Fibroblast of lung (primary cell): ENCODE data around the gene DQX1. TPM values are rescaled to one million over a fixed set of nuclear protein-coding genes. Genes with fewer than 3 reads are reported as not detected.

Experiments used
- DNase-seq, 2 donors: peaks; one replicate each; pipeline versions ENCODE4 v3.0.0 to v3.0.0-alpha.2; 2010; ENCODE audit warnings: low read depth in 2 of 2
- H2AFZ ChIP-seq: 2 replicates; pipeline ENCODE4 v1.5.1; 2012; ENCODE audit warnings: low read length, control low read depth, inconsistent platforms
- H3K27ac ChIP-seq: 2 replicates; pipeline ENCODE4 v1.5.1; 2011; ENCODE audit warnings: low read length, control low read depth; ENCODE audit not compliant: insufficient read depth
- H3K27me3 ChIP-seq: 2 replicates; pipeline ENCODE4 v1.5.1; 2011; ENCODE audit warnings: mild to moderate bottlenecking, low read length; ENCODE audit not compliant: control insufficient read depth, insufficient read depth
- H3K36me3 ChIP-seq: 2 replicates; pipeline ENCODE4 v1.5.1; 2011; ENCODE audit warnings: low read length; ENCODE audit not compliant: control insufficient read depth, insufficient read depth
- H3K4me1 ChIP-seq: 2 replicates; pipeline ENCODE4 v1.5.1; 2011; ENCODE audit warnings: low read length; ENCODE audit not compliant: control insufficient read depth, insufficient read depth; ENCODE audit errors: extremely low read depth
- H3K4me2 ChIP-seq: 2 replicates; pipeline ENCODE4 v1.5.1; 2011; ENCODE audit warnings: low read length, control low read depth; ENCODE audit not compliant: insufficient read depth; ENCODE audit errors: extremely low read depth
- H3K4me3 ChIP-seq, 4 experiments: fragments of 200-600 bp in 1 of 4; sonication (generic) in 1 of 4; replicated peaks in 1 of 4; 2 replicates each; pipeline ENCODE4 v1.5.1; 2011 to 2016; ENCODE audit warnings: low read length in 4 of 4, low read depth in 3 of 4, mild to moderate bottlenecking in 3 of 4, control low read depth in 2 of 4, inconsistent platforms in 1 of 4, mixed read lengths in 1 of 4; ENCODE audit not compliant: insufficient read depth in 1 of 4; ENCODE audit errors: control extremely low read depth in 1 of 4
- H3K79me2 ChIP-seq: 2 replicates; pipeline ENCODE4 v1.5.1; 2012; ENCODE audit warnings: mild to moderate bottlenecking, low read length, inconsistent platforms; ENCODE audit not compliant: control insufficient read depth, insufficient read depth
- H3K9ac ChIP-seq: 2 replicates; pipeline ENCODE4 v1.5.1; 2011; ENCODE audit warnings: mild to moderate bottlenecking, low read length, control low read depth; ENCODE audit not compliant: insufficient read depth
- H3K9me3 ChIP-seq: 2 replicates; pipeline ENCODE4 v1.5.1; 2012; ENCODE audit warnings: low read depth, low read length; ENCODE audit not compliant: control insufficient read depth, insufficient read depth
- H4K20me1 ChIP-seq: 2 replicates; pipeline ENCODE4 v1.5.1; 2011; ENCODE audit warnings: low read length; ENCODE audit not compliant: control insufficient read depth, insufficient read depth; ENCODE audit errors: extremely low read depth
- EZH2 ChIP-seq: IDR thresholded peaks from 2 replicates; pipeline ENCODE4 v1.5.1; 2012; ENCODE audit warnings: low read length, control low read depth, mild to moderate bottlenecking; ENCODE audit errors: missing control alignments
- polyA plus RNA-seq, 2 donors: library from polyadenylated mRNA; depleted of rRNA in 1 of 2; stranded (reverse) in 1 of 2; unstranded in 1 of 2; fragments of >200 nt; gene quantifications; 2 replicates each; pipeline ENCODE4 v1.2.1, GENCODE V29; 2011 to 2012; ENCODE audit warnings: missing spikeins in 1 of 2
- total RNA-seq: library from RNA; depleted of rRNA; stranded (reverse); fragments of >200 nt; gene quantifications from 2 replicates; pipeline ENCODE4 v1.2.1, GENCODE V29; 2014
- TF ChIP-seq, protein P1 (sequence below), 2 donors: IDR thresholded peaks in 1 of 2; conservative IDR thresholded peaks in 1 of 2; 1 replicate in 1 of 2; 2 replicates in 1 of 2; pipeline ENCODE4 v1.5.1; 2011 to 2012; ENCODE audit warnings: low read length in 2 of 2, control low read depth in 1 of 2, inconsistent platforms in 1 of 2, low read depth in 1 of 2, mild to moderate bottlenecking in 1 of 2

DQX1 gene
- total and polyA plus RNA-seq, 2 donors (not counting 1 experiment from before 2014, with no cell fraction given): not detected

DNA sequence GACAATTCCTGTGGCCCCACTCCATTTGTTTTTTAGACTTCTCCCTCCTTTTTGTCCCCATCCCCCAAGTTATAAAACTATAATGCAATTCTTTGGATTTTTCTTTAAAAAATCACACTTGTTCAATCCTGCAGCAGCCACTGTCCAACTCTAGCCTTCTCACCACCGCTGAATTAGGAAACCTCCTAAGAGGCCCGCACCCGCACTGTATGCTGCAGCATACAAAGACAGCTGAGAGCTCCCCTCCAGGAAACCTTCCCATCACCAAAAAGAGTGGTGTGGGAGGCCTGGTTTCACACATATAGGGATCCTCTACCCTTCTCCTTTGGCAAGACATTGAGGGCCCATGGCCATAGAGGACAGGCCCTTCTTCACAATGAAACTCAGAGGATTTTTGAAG lies 21.4 kb downstream of the DQX1 start:
- no peak overlapping the region for H3K4me2 ChIP-seq

DNA sequence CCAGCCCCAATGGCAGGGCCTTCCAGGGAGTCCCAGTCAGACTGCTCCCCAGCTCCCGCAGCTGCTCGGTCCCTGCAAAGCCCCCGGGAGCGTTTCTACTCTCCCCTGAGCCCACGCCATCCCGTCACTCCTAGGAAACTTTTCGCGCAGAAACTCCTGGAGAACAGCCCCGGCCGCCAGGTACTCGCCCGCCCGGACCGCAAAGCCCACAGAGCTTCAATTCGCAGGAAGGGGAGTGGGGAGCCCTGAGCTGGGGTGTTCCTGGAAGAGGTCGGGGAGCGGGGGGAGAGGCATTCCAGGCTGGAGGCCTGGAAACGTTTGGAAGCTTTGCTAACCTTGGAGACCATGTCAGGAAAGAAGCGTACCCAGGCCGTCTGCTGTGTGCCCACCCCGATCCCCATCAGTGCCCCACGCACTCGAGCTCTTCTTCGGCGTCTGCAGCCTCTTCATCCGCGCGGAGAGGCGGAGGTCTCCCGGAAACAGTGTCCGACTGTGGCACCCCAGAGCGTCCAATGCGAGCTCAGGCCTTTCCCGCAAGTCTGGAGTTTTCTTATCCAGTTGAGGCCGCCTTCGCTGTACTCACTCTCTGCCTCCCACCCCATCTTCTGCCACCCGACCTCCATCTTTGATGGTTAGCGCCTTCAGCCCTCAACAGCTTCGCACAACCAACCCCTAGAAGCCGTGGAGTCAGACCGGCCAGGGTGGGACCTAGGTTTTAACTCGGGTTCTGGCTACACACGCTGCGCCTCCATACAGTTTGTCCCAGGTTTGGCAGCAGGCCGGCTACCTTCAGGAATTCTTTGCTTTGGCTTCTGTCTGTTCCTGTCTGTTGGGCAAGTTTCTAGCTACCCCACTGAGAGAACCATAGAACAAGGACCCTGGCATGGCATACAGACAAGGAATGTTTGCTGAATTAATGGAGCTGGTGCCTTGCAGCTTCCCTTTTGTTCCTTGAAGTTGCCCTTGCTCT lies 22.2 kb downstream of the DQX1 start:
- Histone ChIP-seq H3K4me2 (peak overlapping the region; percentile 90), H3K4me1 (peaks cover 13% of the 10 kb centered on the region), H3K36me3 (peaks cover 4% of the 10 kb centered on the region), H3K79me2 (peaks cover 15% of the 10 kb centered on the region), H3K9me3 (no peaks in the 10 kb centered on the region), H4K20me1 (no peaks in the 10 kb centered on the region), H2AFZ (peak overlapping the region; percentile 28), H3K9ac (peak overlapping the region; percentile 48), H3K4me3 (peak overlapping the region; percentile 9 to 69 (median 48)), H3K27ac (peak overlapping the region; percentile 75), H3K27me3 (no peaks in the 10 kb centered on the region)
- TF ChIP-seq, protein P1, sequence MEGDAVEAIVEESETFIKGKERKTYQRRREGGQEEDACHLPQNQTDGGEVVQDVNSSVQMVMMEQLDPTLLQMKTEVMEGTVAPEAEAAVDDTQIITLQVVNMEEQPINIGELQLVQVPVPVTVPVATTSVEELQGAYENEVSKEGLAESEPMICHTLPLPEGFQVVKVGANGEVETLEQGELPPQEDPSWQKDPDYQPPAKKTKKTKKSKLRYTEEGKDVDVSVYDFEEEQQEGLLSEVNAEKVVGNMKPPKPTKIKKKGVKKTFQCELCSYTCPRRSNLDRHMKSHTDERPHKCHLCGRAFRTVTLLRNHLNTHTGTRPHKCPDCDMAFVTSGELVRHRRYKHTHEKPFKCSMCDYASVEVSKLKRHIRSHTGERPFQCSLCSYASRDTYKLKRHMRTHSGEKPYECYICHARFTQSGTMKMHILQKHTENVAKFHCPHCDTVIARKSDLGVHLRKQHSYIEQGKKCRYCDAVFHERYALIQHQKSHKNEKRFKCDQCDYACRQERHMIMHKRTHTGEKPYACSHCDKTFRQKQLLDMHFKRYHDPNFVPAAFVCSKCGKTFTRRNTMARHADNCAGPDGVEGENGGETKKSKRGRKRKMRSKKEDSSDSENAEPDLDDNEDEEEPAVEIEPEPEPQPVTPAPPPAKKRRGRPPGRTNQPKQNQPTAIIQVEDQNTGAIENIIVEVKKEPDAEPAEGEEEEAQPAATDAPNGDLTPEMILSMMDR (conservative IDR thresholded peaks at IDR 0.05 in 1 of 2, IDR thresholded peaks at IDR 0.05 in 1 of 2; ENCODE audit: low read depth in 1 of 2, low read length in 2 of 2): no peak
- no peak for TF ChIP-seq EZH2
- no peak for DNase-seq

More for the DNA sequence above, 21.4 kb downstream of the DQX1 start:
- H4K20me1 ChIP-seq: no peaks in the 10 kb centered on the region
- H2AFZ ChIP-seq: no peak overlapping the region
- TF ChIP-seq, protein P1 (conservative IDR thresholded peaks at IDR 0.05 in 1 of 2, IDR thresholded peaks at IDR 0.05 in 1 of 2; ENCODE audit: low read depth in 1 of 2, low read length in 2 of 2): no peak
- no peak for TF ChIP-seq EZH2
- H3K27ac ChIP-seq: no peak overlapping the region
- H3K27me3 ChIP-seq: no peaks in the 10 kb centered on the region
- peaks cover 15% of the 10 kb centered on the region for H3K79me2 ChIP-seq
- H3K36me3 ChIP-seq: peaks cover 4% of the 10 kb centered on the region
- H3K4me1 ChIP-seq: peaks cover 10% of the 10 kb centered on the region
- H3K9me3 ChIP-seq: no peaks in the 10 kb centered on the region
- peak overlapping the region in 1 of 4 experiments; percentile 45 for H3K4me3 ChIP-seq
- DNase-seq: no peak
- no peak overlapping the region for H3K9ac ChIP-seq

DNA sequence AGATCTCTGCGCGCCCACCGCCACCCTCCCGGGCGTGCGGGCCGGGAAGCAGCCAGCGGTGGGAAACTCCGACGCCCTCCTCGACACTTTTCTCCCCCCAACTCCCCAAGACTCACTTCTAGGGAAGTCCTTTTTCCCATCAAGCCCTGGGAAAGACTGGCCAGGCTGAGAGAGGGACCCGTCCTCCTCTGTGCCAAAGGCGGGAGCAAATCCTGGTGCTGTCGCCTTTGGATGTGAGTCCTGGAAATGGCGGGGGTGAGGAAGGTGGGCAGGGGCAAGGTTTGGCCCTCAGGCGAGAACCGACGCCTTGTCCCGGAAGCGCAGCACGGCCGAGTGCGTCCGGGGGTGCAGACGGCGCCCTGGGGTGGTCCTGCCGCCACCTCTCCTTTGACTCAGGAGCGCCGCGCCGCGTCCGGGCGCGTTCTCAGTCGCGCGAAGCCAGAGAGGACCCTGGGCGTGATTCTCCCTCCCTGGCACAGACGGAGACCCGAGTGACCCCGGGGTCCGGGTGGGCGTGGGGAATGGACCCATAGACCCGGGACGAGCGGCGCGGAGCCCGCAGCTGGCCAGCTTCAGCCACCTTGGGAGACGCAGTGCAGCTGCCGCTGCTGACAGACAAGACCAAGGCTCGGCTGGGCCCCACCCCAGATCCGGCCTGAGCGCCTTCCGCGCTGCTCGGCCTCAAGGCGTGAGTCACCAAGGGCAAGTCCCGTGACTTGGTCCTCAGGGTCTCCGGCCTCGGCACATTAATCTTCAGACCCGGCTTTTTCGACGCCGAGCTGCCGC lies 23.1 kb downstream of the DQX1 start:
- Histone ChIP-seq H3K9me3 (no peaks in the 10 kb centered on the region), H3K27ac (peak overlapping the region; percentile 75), H3K4me2 (peak overlapping the region; percentile 90), H2AFZ (peak overlapping the region; percentile 66), H4K20me1 (no peaks in the 10 kb centered on the region), H3K4me1 (peaks cover 17% of the 10 kb centered on the region), H3K79me2 (peaks cover 15% of the 10 kb centered on the region), H3K36me3 (peaks cover 4% of the 10 kb centered on the region), H3K9ac (peak overlapping the region; percentile 48), H3K4me3 (peak overlapping the region; percentile 9 to 69 (median 48)), H3K27me3 (no peaks in the 10 kb centered on the region)
- peak; percentile 81 to 90 for DNase-seq
- no peak for TF ChIP-seq EZH2
- TF ChIP-seq, protein P1 (conservative IDR thresholded peaks at IDR 0.05 in 1 of 2, IDR thresholded peaks at IDR 0.05 in 1 of 2; ENCODE audit: low read depth in 1 of 2, low read length in 2 of 2): peak; percentile 34 to 39
